KG1 (cell line): ENCODE measurements around the gene SLC39A11.

Source experiments
- DNase-seq: peaks from one replicate; lab custom pipeline; 2025; lab: John Stamatoyannopoulos, UW

SLC39A11 gene

GRCh38 chr17:72870367-72870985 is 222.0 kb downstream of the SLC39A11 start:
- no peak for DNase-seq

- no peak for DNase-seq
Observed at GRCh38 chr17:72869630-72870029, 222.9 kb downstream of the SLC39A11 start.

- no peak for DNase-seq
Observed at GRCh38 chr17:72865954-72866353, 226.5 kb downstream of the SLC39A11 start.

GRCh38 chr17:72863526-72864211 is 228.8 kb downstream of the SLC39A11 start:
- no peak for DNase-seq

- DNase-seq, result no peak
Observed at GRCh38 chr17:72862276-72862999, 230.1 kb downstream of the SLC39A11 start.

- no peak for DNase-seq
Observed at GRCh38 chr17:72861811-72862210, 230.7 kb downstream of the SLC39A11 start.

- no peak for DNase-seq
Observed at GRCh38 chr17:72860778-72861177, 231.7 kb downstream of the SLC39A11 start.

- no peak for DNase-seq
Observed at GRCh38 chr17:72858826-72859495, 233.5 kb downstream of the SLC39A11 start.

GRCh38 chr17:72853440-72854415 is 238.8 kb downstream of the SLC39A11 start:
- no peak for DNase-seq

- DNase-seq, result no peak
Observed at GRCh38 chr17:72852277-72852938, 240.1 kb downstream of the SLC39A11 start.

- DNase-seq, result no peak
Observed at GRCh38 chr17:72850410-72851118, 241.9 kb downstream of the SLC39A11 start.

GRCh38 chr17:72846399-72846798 is 246.1 kb downstream of the SLC39A11 start:
- no peak for DNase-seq

GRCh38 chr17:72843591-72843990 is 248.9 kb downstream of the SLC39A11 start:
- DNase-seq, result no peak

- no peak for DNase-seq
Observed at GRCh38 chr17:72840019-72840418, 252.5 kb downstream of the SLC39A11 start.

- DNase-seq, result no peak
Observed at GRCh38 chr17:72839131-72839725, 253.3 kb downstream of the SLC39A11 start.

GRCh38 chr17:72838581-72838980 is 253.9 kb downstream of the SLC39A11 start:
- no peak for DNase-seq

- DNase-seq, result no peak
Observed at GRCh38 chr17:72838068-72838467, 254.4 kb downstream of the SLC39A11 start.

- no peak for DNase-seq
Observed at GRCh38 chr17:72837335-72837734, 255.2 kb downstream of the SLC39A11 start.

GRCh38 chr17:72833128-72833765 is 259.2 kb downstream of the SLC39A11 start:
- DNase-seq, result no peak
